Effector memory CD8-positive, alpha-beta T cell (primary cell): ENCODE measurements around the gene PRPF38B.
"Not testable (repeated sequence)": the region's sequence is repeated elsewhere in the genome, so short reads cannot be mapped to it uniquely, and the experiment has no call there.

Source experiments
- ATAC-seq: fragments of 150-1000 bp; cut with Tn5 transposase; replicated peaks from 2 replicates; pipeline ENCODE4 v1.10.0; 2021; ENCODE audit warnings: mild to moderate bottlenecking, moderate library complexity
- DNase-seq, 3 experiments: peaks; one replicate each; pipeline ENCODE4 v3.0.0; 2021
- H3K27ac Mint-ChIP-seq, 2 donors: one replicate each; pipeline ENCODE4 v1.8.0; 2022; ENCODE audit warnings: mild to moderate bottlenecking in 2 of 2, mixed read lengths in 2 of 2, moderate library complexity in 2 of 2
- H3K27me3 Mint-ChIP-seq, 2 donors: one replicate each; pipeline ENCODE4 v1.8.0; 2022; ENCODE audit warnings: mixed read lengths in 2 of 2
- H3K36me3 Mint-ChIP-seq: one replicate; pipeline ENCODE4 v1.8.0; 2022; ENCODE audit warnings: mild to moderate bottlenecking, moderate library complexity, mixed read lengths; ENCODE audit not compliant: insufficient read depth
- H3K4me1 Mint-ChIP-seq, 2 donors: one replicate each; pipeline ENCODE4 v1.8.0; 2022; ENCODE audit warnings: low read depth in 2 of 2, mixed read lengths in 2 of 2
- H3K4me3 Mint-ChIP-seq, 2 donors: one replicate each; pipeline ENCODE4 v1.8.0; 2022; ENCODE audit warnings: mild to moderate bottlenecking in 2 of 2, mixed read lengths in 2 of 2, moderate library complexity in 2 of 2
- H3K9me3 Mint-ChIP-seq, 2 donors: one replicate each; pipeline ENCODE4 v1.8.0; 2022; ENCODE audit warnings: mixed read lengths in 2 of 2

Gene PRPF38B

GRCh38 chr1:108691128-108691941 is 775 bp upstream of the PRPF38B start:
- Mint-ChIP-seq H3K4me3 (peak overlapping the region; percentile 88 to 98), H3K27ac (peak overlapping the region; percentile 99 to 100), H3K27me3 (no peaks in the 10 kb centered on the region), H3K9me3 (no peaks in the 10 kb centered on the region), H3K36me3 (peaks cover 38% of the 10 kb centered on the region), H3K4me1 (peaks cover 29 to 52% of the 10 kb centered on the region in 2 donors)
- DNase-seq (no peak), ATAC-seq (no peak)

- H3K36me3 Mint-ChIP-seq: peaks cover 55% of the 10 kb centered on the region
- H3K9me3 Mint-ChIP-seq: no peaks in the 10 kb centered on the region
- peaks cover 32 to 63% of the 10 kb centered on the region in 2 donors for H3K4me1 Mint-ChIP-seq
- DNase-seq: peak; percentile 82 to 86 (median 83)
- ATAC-seq: peak; percentile 82
- peak overlapping the region; percentile 99 to 100 for H3K27ac Mint-ChIP-seq
- peak overlapping the region; percentile 88 to 98 for H3K4me3 Mint-ChIP-seq
- H3K27me3 Mint-ChIP-seq: no peaks in the 10 kb centered on the region
Observed at GRCh38 chr1:108692724-108693655, 880 bp downstream of the PRPF38B start.

GRCh38 chr1:108695535-108695934 is 3.4 kb downstream of the PRPF38B start:
- no peaks in the 10 kb centered on the region for H3K9me3 Mint-ChIP-seq
- H3K36me3 Mint-ChIP-seq: peaks cover 80% of the 10 kb centered on the region
- H3K27ac Mint-ChIP-seq: peak overlapping the region; percentile 72 to 75
- peak overlapping the region; percentile 68 to 69 for H3K4me3 Mint-ChIP-seq
- no peaks in the 10 kb centered on the region for H3K27me3 Mint-ChIP-seq
- DNase-seq (no peak), ATAC-seq (no peak)
- H3K4me1 Mint-ChIP-seq: peaks cover 38 to 79% of the 10 kb centered on the region in 2 donors

DNA sequence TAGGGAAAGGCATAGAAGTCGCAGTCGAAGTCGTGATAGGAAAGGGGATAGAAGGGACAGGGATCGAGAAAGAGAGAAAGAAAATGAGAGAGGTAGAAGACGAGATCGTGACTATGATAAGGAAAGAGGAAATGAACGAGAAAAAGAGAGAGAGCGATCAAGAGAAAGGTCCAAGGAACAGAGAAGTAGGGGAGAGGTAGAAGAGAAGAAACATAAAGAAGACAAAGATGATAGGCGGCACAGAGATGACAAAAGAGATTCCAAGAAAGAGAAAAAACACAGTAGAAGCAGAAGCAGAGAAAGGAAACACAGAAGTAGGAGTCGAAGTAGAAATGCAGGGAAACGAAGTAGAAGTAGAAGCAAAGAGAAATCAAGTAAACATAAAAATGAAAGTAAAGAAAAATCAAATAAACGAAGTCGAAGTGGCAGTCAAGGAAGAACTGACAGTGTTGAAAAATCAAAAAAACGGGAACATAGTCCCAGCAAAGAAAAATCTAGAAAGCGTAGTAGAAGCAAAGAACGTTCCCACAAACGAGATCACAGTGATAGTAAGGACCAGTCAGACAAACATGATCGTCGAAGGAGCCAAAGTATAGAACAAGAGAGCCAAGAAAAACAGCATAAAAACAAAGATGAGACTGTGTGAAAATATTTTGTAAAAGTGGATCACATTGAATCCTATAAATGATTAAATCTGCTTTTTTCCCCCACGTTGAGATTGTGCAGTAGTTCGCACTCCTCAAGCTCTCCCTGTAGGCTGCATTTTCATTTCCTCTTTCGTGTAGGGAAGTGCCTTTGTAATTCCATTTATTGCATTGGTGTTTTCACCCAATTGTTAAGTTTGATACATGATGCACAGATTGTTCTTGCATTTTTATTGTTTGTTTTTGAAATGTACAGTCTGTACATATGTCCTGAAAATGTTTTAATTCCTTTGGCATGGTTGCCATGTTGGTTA is 7.5 kb downstream of the PRPF38B start:
- no peak for ATAC-seq
- no peak for DNase-seq
- H3K4me1 Mint-ChIP-seq: peaks cover 15 to 61% of the 10 kb centered on the region in 2 donors
- H3K9me3 Mint-ChIP-seq: no peaks in the 10 kb centered on the region
- peaks cover 80% of the 10 kb centered on the region for H3K36me3 Mint-ChIP-seq
- peak overlapping the region; percentile 31 to 60 for H3K4me3 Mint-ChIP-seq
- peak overlapping the region; percentile 64 to 87 for H3K27ac Mint-ChIP-seq
- H3K27me3 Mint-ChIP-seq: no peaks in the 10 kb centered on the region

- no peaks in the 10 kb centered on the region for H3K27me3 Mint-ChIP-seq
- ATAC-seq: no peak
- peaks cover 22 to 60% of the 10 kb centered on the region in 2 donors for H3K4me1 Mint-ChIP-seq
- H3K9me3 Mint-ChIP-seq: no peaks in the 10 kb centered on the region
- no peak for DNase-seq
- H3K27ac Mint-ChIP-seq: no peak overlapping the region
- no peak overlapping the region for H3K4me3 Mint-ChIP-seq
- H3K36me3 Mint-ChIP-seq: peaks cover 67% of the 10 kb centered on the region
Observed at GRCh38 chr1:108701176-108701849, 9.2 kb downstream of the PRPF38B start.

GRCh38 chr1:108702109-108702508 is 10.0 kb downstream of the PRPF38B start:
- not testable (repeated sequence) for H3K4me3 Mint-ChIP-seq, H3K9me3 Mint-ChIP-seq, DNase-seq, ATAC-seq, H3K27me3 Mint-ChIP-seq
- Mint-ChIP-seq H3K36me3 (peaks cover 59% of the 10 kb centered on the region), H3K4me1 (peaks cover 22 to 57% of the 10 kb centered on the region in 2 donors), H3K27ac (peak overlapping the region; percentile 12 to 52)

DNA sequence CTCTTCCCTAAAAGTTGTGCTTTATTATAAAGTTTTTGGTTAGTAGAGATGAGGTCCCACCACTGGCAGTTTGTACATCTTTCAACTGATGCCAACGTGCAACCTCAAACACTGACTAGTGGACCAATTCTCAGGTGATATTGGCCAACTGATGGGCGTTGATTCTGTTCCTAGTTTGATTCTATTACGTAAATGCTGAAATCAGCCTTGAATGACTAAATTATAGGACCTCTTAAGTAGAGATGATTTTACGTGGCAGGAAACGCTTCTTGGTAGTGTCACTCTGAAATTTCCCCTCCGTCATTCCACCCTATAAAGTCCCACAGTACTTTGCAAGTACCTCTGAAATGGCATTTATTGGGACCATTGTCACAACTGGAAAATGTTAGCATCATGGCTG is 11.8 kb downstream of the PRPF38B start:
- H3K4me1 Mint-ChIP-seq: peaks cover 21 to 47% of the 10 kb centered on the region in 2 donors
- ATAC-seq: peak; percentile 70
- no peaks in the 10 kb centered on the region for H3K9me3 Mint-ChIP-seq

GRCh38 chr1:108704496-108704895 is 12.4 kb downstream of the PRPF38B start:
- peak overlapping the region; percentile 84 to 91 for H3K27ac Mint-ChIP-seq
- peaks cover 17 to 43% of the 10 kb centered on the region in 2 donors for H3K4me1 Mint-ChIP-seq
- H3K27me3 Mint-ChIP-seq: no peaks in the 10 kb centered on the region
- DNase-seq: no peak
- peaks cover 35% of the 10 kb centered on the region for H3K36me3 Mint-ChIP-seq
- no peaks in the 10 kb centered on the region for H3K9me3 Mint-ChIP-seq
- no peak for ATAC-seq
- no peak overlapping the region for H3K4me3 Mint-ChIP-seq

More for the DNA sequence above, 11.8 kb downstream of the PRPF38B start:
- peak; percentile 12 to 27 (median 25) for DNase-seq
- Mint-ChIP-seq H3K4me3 (peak overlapping the region in 1 of 2 donors; percentile 72), H3K36me3 (peaks cover 41% of the 10 kb centered on the region), H3K27me3 (no peaks in the 10 kb centered on the region), H3K27ac (peak overlapping the region; percentile 84 to 91)

DNA sequence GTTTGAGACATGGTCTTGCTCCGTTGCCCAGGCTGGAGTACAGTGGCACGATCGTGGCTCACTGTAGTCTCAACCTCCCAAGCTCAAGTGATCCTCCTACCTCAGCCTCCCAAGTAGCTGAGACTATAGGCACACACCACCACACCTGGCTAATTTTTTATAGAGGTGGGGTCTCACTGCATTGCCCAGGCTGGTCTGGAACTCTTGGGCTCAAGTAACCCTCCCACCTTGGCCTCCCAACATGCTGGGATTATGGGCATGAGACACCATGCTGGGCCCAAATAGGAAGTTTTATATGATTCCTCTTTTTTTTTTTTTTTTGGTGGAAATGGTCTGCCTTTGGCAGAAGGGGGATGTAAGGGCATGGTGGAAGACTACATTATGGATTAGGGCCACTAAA is 14.5 kb downstream of the PRPF38B start:
- Mint-ChIP-seq H3K27ac (no peak overlapping the region), H3K36me3 (peaks cover 15% of the 10 kb centered on the region), H3K4me1 (peaks cover 14 to 34% of the 10 kb centered on the region in 2 donors), H3K9me3 (no peaks in the 10 kb centered on the region), H3K4me3 (no peak overlapping the region), H3K27me3 (no peaks in the 10 kb centered on the region)
- ATAC-seq (no peak), DNase-seq (no peak)

DNA sequence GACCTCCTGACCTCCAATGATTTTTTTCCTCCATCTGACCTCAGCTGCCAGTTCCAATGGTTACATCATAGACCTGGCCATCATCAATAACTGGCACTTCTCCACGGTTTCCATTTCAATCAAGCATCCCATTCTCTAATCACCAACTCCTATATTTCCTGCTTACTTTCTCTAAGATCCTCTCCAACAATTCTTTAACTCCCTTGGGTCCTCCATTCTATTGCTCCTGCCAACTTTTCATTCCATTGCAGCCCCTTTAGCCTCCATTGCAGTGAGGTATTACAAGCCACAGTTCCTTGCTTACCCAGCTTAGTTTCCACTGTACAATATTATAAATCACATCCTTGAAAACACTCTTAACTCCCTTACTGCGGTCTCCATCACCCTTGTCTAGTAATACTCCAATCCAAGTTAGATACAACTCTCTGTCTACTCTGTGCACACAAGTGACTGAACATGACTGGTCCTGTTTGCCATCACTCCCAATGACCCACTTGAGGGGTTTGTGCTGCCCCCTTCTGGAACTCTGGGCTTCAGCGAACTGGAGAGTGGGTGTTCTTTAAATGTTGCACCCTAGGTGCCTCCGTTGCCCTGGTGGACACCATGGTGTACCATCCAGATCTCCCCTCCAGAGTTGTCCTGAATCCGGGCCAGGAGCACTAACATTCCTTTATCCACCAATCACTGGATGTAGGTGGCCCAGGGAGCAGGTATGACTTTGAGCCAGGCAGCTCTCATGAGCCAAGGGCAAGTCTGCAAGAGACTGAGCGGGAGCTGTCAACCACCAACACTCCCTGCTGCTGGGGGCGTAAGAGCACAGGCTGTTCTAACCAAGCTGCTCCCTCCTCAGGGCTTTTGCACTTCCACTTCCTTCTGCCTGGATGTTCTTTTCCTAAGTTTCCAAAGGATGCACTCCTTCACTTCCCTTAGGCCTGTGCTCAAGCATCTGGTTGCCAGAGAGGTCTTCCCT is 16.9 kb downstream of the PRPF38B start:
- no peak overlapping the region for H3K4me3 Mint-ChIP-seq
- ATAC-seq (peak; percentile 87), DNase-seq (peak; percentile 61 to 66 (median 64))
- H3K36me3 Mint-ChIP-seq: no peaks in the 10 kb centered on the region
- peak overlapping the region in 1 of 2 donors; percentile 35 for H3K27ac Mint-ChIP-seq
- no peaks in the 10 kb centered on the region for H3K9me3 Mint-ChIP-seq
- peaks cover 14 to 24% of the 10 kb centered on the region in 2 donors for H3K4me1 Mint-ChIP-seq
- H3K27me3 Mint-ChIP-seq: peaks cover 0 to 5% of the 10 kb centered on the region in 2 donors

GRCh38 chr1:108712606-108713150 is 20.6 kb downstream of the PRPF38B start, which contains the start of gene FNDC7:
Gene FNDC7, plus strand, starts transcription at chr1:108712908. Its CDS starts 26 bp downstream, at chr1:108712934.
- Mint-ChIP-seq H3K4me3 (no peak within 1 kb of the TSS), H3K36me3 (no peaks in the 10 kb centered on the region), H3K9me3 (no peaks in the 10 kb centered on the region), H3K27me3 (peaks cover 15 to 21% of the 10 kb centered on the region in 2 donors), H3K4me1 (peaks cover 3 to 6% of the 10 kb centered on the region in 2 donors), H3K27ac (no peak within 1 kb of the TSS)
- ATAC-seq: no peak
- no peak for DNase-seq
